ENCODE results near the gene PIGC.
"Not testable (repeated sequence)": the region's sequence is repeated elsewhere in the genome, so short reads cannot be mapped to it uniquely, and the experiment has no call there.

PIGC gene

DNA sequence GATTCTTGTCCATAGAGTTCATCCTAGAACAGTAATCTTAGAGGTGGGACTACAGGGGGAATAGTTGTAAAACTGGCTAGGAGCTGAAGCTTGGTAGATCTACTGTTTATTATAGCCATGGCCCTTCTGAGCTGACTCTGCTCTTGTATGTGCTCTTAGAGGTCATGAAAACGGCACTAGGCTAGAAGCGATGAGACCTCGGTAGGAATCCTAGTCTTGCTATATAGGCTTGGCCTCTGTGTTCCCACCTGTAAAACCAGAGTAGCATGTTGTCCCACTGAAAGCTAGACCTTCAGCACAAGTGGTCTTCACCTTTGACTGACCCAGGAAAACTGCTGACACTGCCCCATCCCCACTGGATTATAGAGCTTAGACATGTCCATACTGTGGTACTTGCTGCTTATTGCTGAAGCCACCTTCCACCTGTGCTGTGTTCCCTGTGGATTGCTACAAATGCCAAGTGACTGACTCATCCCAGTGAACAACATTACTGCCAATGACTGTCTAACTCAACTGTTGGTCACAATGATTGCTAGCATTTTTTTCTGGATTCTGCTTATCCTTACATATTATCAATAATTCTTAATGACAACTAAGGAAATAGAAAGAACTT is 23.0 kb upstream of the PIGC start:
- DNase-seq (ENCODE audit: low read depth) = no peak

DNA sequence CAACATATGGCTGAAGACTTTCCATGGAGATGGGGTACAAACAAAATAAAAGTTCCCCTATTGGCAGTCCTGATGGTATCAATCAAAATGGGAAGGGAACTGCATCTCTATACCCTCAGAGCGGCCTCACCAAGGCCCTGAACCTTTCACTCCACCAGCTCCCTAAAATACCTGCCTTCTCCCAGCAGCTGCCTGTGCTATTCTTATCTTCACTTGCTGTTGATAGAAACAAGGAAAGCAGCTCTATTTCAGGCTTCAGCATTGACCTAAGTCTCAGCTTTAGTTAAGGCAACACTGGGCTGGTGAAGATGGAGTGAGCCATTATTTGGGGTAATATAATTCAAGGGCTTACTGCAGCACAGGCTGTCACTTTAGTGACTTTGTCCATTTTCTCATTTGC is 21.7 kb upstream of the PIGC start:
- DNase-seq (ENCODE audit: low read depth) = no peak

DNA sequence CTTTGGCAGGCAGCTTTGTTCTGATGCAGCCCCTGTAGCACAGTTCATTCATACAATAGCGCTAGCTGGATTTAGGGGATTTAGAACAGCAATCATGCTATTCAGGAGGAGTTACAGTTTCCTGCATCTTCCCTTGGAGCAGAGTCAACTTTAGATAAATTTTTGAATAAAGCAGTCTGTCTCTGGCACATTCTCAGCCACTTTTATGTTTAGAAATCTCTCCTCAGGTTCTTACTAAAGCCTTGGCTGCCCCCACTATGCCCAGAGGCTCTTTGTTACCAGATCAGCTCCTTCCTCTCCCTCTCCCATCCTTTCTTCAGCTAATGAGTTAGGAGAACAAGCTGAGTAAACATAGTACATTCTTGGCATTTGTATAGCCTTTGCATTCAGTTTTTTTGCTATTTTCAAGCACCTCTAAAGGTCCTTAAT is 17.0 kb upstream of the PIGC start:
- no peak for DNase-seq (ENCODE audit: low read depth)

DNA sequence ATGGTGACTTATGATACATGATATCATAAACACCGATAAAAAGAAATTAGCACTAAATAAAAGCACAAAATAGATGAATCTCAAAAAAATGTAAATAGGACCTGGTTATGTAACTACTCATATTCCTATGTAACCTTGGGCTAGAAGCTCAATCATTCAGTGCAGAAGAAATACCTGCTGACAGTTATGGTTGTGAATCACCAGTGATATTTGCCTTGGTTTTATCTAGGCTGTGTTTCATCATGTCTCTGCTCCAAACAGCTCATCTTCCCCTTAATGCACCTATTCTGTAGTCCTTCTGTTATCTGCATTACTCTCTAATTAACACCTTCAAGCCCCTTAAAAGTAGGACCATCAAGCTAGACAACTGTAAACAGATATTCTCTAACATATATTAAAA is 16.3 kb upstream of the PIGC start:
- DNase-seq (ENCODE audit: low read depth) = no peak

DNA sequence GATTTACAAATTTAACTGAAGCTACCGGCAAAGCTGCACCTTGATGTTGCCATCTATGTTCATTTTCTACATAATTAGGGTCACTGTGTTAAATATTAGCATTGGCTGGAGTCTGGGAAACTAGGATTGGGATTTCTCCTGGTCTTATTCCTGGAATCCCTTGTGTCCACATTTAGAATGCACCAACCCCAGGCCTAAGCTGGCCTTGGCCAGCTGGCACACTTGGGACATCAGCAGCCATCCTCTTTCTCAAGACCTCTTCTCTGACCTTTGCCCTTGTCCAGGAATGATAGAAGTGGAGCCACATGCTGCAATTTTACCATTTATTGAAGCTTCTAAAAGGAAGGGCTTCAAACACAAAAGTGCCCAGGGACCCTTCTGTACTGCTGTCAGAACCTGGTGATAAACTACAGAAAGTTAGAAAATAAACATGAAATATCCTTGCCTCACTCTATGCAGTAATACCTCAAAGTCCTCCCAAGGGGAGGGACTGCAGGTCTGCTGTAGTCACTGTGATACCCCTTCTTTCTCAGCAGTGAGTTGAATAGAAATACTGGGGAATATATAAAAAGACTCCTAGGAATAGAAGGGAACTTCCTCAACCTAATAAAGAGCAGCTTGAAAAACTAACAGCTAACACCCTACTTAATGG is 13.7 kb upstream of the PIGC start:
- DNase-seq (ENCODE audit: low read depth) = no peak

DNA sequence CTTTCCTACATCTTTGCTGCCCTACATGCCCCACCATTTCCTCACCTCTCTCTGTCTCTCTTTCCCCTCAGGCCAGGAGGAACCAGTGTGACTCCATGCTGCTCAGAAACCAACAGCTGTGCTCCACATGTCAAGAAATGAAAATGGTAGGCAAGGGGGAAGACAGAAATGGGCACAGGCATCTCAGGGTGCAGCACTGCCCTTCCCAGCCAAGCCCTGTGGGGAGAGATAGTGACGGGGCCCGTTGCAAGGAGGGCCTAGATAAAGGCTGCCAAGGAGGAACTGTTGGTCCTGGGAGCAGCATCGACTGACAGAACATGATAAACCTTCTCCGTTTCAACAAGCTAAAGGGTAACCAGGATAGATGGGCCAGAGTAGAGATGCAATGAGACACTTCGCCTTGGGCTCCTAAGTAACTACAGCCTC is 12.5 kb upstream of the PIGC start:
- DNase-seq (ENCODE audit: low read depth) = no peak

DNA sequence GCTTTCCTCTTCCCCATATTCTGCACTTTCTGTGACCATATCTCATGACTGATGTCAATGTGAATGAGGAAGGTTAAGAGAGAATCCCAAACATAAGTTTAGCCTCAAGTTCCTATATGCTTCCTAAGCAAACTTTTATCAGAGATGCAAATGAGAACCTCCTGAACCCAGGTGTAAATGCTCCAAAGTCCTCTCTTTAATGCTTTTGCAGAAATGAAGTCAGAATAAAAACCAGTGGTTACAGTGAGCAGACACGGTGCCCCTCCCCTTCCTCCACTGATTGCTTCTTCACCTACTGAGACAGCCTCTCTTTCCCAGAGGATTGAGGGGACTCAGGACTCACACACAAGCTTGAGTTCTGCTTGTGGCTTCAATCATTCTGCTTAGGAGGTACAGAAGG is 11.6 kb upstream of the PIGC start:
- DNase-seq (ENCODE audit: low read depth) = no peak

DNA sequence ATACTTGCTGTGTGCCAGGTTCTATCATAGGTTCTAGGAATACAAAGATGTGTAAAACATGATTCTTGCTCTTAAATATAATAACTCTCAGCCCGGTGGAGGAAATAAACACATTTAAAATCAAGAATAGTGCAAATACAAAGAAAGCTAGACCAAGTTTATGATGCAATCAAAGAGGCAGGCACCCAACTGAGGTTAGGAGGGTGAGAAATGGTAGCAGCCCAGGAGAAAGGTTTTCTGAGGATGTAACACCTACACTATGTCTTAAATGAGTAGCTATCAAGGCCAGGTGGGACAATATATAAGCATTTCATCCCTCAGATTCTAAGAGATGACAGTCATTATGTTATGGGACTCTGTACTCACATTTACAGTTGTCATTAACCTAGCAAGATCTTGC is 9.7 kb upstream of the PIGC start:
- no peak for DNase-seq (ENCODE audit: low read depth)

DNA sequence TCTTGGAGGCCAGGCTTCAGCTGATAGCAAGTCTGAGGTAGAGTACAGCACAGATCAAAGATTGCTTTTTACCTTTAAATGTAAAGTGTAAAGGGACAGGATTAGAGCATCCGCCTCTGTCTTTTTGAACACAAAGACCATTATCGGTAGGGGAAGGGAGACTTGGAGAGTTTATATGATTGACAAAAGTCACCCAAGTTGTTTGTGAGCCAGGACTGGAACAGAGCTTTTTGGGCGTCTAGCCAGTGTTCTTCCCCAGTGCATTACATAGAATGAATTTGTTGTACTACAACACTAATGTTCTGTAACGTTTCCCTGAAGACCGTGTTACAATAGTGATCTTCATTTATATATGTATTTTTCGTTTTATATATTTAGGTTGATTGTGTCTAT is 9.3 kb upstream of the PIGC start:
- DNase-seq (ENCODE audit: low read depth) = no peak

DNA sequence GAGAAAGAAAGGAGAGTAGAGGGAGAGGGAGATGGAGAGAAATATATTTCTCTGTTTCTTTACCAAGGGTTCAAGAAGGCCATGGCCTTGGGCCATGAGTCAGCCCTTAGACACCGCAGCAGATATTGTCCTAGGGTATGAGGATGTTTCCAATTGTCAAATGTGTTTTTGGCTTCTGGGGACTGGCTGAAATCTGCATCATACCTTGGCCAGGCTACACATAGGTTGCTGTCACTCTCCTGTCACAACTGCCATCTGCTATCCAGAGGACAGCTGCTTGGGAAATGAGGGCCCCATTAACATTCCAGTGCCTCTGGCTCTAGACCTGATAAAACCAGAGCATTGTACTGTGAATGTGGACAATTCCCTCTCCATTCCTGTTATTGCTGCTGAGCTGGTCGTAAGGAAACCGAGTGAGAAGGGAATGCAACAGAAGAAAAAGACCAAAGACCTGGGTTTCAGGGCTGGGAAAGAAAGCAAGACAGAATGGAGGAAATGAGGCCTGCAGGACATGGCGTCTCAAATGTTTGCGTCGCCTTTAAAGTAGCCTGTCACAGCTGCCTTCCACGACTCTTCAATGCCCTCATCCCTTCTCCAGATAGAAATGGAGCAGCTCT is 8.8 kb upstream of the PIGC start:
- DNase-seq (ENCODE audit: low read depth) = no peak

DNA sequence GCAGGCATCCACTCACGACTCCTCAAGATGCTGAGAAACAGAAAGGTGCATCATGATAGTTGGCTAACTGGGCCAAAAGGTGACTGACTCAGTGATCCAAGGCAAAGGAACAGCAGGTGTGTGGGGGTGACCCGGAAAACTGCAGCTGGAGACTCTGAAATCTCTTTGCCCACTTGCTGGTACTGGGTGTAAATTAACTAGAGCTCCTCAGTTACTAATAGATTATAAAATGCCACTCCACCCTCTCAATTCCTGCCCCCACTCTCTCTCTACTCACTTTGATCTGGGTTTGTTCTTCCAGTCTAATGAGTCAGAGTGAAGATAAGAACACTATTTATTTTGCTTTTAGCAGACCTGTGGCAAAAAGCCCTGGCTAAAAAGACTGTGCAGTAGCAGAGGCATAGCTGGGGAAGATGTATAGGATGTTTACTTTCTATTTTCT is 7.2 kb upstream of the PIGC start:
- no peak for DNase-seq (ENCODE audit: low read depth)

DNA sequence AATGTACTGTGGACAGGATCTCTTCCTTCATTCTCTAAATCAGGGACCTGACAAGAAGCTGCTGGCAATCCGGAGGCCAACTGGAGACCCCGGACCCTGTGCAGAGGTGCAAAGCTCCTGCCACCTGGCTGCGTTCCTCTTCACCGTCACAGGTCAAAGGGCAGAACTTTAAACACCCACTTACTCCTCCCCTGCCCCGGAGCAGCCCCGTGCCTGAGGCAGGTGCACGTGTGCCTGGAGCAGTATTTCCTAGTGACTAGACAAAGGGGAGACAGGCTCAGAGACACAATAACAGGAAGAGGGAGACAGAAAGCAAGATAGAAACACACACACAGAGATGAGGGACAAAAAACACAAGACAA is 6.6 kb upstream of the PIGC start:
- DNase-seq (ENCODE audit: low read depth) = no peak

DNA sequence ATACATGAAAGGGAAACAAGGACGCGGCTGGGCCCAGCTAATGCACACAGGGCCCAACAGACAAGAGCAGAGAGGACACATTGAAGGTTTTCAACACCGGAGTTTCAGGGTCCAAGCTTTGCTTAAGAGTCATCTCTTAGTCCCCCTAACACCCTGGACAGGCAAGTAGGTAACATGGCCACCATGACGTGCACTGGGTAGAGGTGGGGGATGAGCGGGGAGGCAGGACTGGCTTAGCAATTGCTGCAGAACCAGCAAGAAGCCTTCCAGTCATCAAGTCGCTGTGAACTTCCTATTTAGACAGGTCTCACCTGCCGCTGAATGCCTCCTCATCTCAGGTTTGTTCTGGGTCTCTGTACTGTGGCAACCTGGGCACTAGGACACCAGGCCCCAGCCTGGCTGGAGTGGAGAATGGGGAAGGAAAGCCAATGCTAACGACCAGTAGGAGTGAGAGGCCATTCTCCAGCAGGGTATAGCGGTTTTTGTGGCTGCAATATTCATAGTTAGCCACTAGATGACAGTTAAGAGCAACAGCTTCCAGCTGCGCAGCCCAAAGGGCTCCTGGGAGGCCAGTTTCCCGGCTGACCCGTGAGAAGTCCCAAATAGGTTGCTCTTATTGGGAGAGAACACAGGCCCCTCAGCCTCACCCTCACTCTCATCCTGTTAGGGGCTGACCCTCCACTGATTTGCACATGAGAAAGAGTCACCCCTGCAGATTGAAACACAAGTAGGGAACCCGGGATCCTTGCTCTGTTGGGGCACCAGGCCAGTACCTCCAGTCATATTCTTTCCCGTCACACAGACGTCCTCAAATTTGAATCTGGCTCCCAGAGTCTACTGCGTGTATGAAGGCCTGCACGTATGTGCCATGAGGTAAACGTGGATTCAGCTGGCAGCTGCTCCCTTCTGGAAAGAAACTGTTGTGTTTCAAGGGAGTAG is 6.0 kb upstream of the PIGC start:
- no peak for DNase-seq (ENCODE audit: low read depth)

DNA sequence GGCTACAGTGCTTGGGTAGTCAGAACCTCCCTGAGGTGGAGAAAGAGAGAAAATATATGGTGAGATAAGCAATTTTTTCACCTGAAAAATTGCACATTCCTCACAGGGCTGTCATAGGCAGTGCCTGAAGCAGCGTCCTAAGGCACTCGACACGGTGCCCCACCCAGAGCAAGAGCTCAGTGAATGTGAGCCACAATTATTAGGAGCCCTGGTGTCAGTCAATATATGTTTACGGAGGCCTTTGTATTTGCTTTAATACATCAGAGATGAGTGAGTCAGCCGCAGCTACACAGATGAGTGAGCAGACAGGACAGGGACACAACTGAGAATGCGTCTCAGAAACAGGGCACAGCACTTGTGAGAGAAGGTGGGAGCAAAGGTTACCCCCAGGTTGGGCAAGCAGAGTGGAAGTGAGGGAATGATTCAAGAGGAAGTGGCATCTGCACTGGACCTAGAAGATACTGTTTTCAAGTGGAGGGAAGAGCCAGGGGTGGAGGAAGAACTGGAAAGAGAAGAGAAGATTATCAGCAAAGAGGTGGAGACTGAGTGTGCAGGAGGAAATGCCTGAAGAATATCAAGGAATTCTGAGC is 5.2 kb upstream of the PIGC start:
- DNase-seq (ENCODE audit: low read depth) = no peak

DNA sequence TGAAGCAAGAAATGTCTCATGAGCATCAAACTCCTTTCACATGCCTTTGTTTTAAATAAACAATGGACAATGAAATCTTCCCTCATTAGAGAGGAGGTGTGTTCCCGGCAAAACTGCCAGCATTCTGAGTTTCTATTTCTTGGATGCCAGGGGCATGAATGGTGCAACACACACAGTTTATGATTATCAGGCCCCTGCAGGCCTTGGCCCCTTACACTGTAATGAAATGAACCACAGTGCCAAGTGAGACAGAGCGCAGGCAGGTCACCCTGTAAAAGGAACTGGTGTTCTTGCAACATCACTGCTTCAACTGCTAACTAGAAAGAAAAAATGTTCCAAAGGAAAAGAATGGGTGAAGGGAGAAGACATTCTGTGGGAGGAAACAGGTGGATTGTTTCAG is 3.8 kb upstream of the PIGC start:
- DNase-seq (ENCODE audit: low read depth) = no peak

DNA sequence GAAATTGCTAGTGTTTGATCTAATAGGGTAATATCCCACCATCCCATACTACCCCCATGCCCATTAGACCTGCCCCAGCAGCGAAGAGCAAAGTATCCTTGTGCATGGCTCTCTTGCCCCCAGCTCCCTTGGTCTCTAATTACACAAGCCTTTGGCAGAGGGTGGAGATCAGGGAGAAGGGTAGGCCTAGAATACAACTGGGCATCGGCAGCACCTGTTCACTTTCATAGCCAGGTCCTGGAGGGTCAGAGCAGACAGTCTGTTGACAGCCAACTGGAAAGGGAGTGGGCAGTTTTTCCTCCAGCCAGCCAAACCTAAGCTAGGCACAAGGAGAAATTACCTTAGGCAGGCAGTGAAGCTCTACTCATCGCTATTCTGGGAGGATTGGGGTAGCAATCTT is 2.7 kb upstream of the PIGC start:
- no peak for DNase-seq (ENCODE audit: low read depth)

DNA sequence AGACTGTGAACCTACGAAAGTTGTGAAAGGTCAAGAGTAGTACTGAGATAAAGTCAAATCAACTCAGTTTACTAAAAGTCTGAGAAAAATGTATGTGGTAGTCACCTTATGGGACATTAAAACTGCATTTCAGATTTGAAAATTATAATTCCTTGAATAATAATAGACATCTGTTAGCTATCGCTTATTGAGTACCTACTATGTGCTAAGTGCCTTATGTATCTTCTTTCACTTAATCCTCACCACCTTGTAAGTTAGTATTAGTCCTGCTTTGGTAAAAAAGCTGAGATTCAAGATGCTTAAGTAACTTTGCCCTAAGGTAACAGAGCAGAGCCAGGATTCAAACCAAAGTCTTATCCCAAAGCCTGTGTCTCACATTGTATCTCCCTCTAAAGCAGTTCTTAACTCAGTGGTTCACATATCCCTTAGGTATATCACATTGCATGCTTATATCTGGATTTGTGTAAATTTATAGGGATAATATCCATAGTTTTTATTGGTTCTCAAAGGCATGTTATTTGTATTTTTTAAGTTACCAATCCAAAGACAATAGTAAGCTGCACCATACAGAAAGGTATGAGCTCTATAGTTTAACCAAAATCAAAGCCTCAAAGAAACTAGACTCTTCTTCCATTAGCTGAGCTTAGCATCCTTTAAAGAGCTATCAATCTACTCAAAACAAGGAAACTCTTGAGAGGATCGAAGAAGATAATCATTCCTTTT is 865 bp downstream of the PIGC start:
- no peak for DNase-seq (ENCODE audit: low read depth)

DNA sequence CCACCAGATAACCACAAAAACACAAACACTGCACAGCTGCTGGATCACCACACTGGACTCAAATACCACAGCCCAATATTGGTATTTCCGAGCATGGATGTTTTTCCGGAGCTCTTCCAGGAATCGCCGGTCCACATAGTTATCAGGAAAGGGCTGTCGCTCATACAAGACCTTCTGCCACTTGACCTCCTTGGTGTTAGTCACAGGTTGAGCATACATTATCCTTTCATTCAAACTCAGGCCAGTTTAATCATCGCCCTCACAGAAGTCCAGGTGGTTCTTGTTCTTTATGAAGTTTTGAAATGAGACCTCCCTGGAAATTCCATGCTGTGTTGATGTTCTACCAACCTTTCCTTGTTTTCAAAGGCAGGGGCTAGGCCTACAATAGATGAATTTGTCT is 1.5 kb downstream of the PIGC start:
- no peak for DNase-seq (ENCODE audit: low read depth)

DNA sequence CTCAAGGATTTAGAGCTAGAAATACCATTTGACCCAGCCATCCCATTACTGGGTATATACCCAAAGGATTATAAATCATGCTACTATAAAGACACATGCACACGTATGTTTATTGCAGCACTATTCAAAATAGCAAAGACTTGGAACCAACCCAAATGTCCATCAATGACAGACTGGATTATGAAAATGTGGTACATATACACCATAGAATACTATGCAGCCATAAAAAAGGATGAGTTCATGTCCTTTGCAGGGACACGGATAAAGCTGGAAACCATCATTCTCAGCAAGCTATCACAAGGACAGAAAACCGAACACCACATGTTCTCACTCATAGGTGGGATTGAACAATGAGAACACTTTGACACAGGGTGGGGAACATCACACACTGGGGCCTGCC is 6.7 kb downstream of the PIGC start:
- DNase-seq (ENCODE audit: low read depth) = not testable (repeated sequence)

DNA sequence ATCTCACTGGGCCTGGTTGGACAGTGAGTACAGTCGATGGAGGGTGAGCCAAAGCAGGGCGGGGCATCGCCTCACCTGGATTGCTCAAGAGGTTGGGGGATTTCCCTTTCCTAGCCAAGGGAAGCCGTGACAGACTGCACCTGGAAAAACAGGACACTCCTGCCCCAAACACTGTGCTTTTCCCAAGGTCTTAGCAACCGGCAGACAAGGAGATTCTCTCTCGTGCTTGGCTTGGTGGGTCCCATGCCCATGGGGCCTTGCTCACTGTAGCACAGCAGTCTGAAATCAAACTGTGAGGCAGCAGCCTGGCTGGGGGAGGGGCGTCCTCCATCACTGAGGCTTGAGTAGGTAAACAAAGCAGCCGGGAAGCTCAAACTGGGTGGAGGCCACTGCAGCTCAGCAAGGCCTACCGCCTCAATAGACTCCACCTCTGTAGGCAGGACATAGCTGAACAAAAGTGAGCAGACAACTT is 12.1 kb downstream of the PIGC start:
- DNase-seq (ENCODE audit: low read depth) = no peak

DNA sequence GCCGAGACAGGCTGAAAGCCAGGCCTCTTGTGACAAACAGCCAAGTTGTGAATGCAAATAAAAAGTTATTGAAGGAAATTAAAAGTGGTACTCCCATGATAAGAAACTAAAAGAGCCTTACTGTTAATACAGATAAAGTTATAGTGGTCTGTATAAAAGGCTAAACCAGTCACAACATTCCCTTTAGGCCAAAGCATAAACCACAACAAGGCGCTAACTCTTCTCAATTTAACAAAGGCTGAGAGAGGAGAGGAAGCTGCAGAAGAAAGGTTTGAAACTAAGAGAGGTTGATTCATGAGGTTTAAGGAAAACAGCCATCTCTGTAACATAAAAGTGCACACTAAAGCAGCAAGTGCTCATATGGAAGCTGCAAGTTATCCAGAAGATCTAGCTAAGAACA is 12.7 kb downstream of the PIGC start:
- no peak for DNase-seq (ENCODE audit: low read depth)

DNA sequence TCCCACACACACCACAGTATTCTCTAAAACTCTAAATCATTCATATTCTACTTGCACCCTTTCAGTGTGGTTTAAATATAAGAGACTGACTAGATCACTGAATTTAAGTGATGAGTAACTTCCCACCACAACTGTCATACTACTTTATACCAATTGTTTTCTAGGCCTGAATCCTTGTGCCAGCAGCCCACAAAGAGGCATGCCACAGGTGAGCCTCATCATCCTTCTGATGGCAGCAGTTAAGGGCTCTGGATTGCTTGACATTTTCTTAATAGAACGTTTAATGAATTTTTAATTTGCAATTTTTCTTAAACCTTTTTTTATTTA is 13.8 kb downstream of the PIGC start:
- no peak for DNase-seq (ENCODE audit: low read depth)

All from activated T-helper 9 cell treated with anti-CD3 and anti-CD28 coated beads, Interleukin-2, amount 50 U/mL, for 16 hours (primary cell).